Measurements from ENCODE around the gene DOCK11. TPM values are rescaled to one million over a fixed set of nuclear protein-coding genes. Genes with fewer than 3 reads are reported as not detected.

DOCK11 gene
- polyA plus RNA-seq, 3 donors: 20.8 to 39.7 (median 34.8) TPM

DNA sequence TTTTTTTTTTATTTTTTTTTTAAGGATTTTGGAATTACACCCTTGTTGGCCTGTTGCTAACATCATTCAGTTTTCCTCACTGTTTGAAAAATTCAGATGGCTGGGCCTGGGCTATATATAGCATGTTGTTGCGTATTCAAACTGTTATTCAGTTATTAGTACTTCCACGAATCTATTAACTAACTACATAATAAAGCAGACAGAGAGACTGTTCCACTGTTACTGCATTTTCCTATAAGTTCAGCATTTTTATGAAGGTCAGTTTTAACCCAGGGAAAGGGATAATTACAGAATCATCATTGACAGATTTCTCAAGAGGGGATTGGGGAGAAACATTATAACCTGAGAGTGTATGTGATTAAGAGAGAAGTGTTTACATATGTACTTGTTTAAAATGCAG is 3.1 kb downstream of the DOCK11 start:
- Histone ChIP-seq H3K27me3 (ENCODE audit: control insufficient read depth in 2 of 2, insufficient read depth in 2 of 2, low read length in 2 of 2) (no peaks in the 10 kb centered on the region), H3K9ac (ENCODE audit: insufficient read depth, low read length, poor library complexity, severe bottlenecking) (no peak overlapping the region), H3K4me3 (replicated peaks in 1 of 3; ENCODE audit: low read depth in 2 of 3, low read length in 3 of 3) (no peak overlapping the region), H3K4me2 (replicated peaks; ENCODE audit: extremely low read depth, low read length, poor library complexity, severe bottlenecking) (peak overlapping the region; percentile 75), H3K36me3 (replicated peaks in 1 of 2; ENCODE audit: control insufficient read depth in 1 of 2, insufficient read depth in 2 of 2, low read length in 2 of 2) (peaks cover 6 to 7% of the 10 kb centered on the region in 2 donors), H4K20me1 (ENCODE audit: insufficient read depth, low read length) (peaks cover 21% of the 10 kb centered on the region), H3K9me3 (replicated peaks in 1 of 2; ENCODE audit: control insufficient read depth in 1 of 2, insufficient read depth in 1 of 2, low read length in 2 of 2) (no peaks in the 10 kb centered on the region), H2AFZ (ENCODE audit: insufficient read depth, low read depth, low read length, poor library complexity, severe bottlenecking) (no peak overlapping the region), H3K27ac (ENCODE audit: low read depth in 1 of 2, low read length in 2 of 2) (peak overlapping the region in 1 of 2 donors; percentile 88), H3K79me2 (ENCODE audit: insufficient read depth, low read length) (peaks cover 72% of the 10 kb centered on the region), H3K4me1 (ENCODE audit: control insufficient read depth in 1 of 2, insufficient read depth in 2 of 2, low read length in 2 of 2) (peaks cover 51 to 61% of the 10 kb centered on the region in 2 donors)
- peaks cover 0 to 17% (median 1%) of the 10 kb centered on the region in 7 donors for H3K9me3 Mint-ChIP-seq
- no peak for TF ChIP-seq CTCF (IDR thresholded peaks at IDR 0.05)
- no CpG with 5 or more reads among the region's 2 CpGs for WGBS (ENCODE audit: insufficient coverage)
- H3K27ac Mint-ChIP-seq: peak overlapping the region in 1 of 7 donors; percentile 74
- no peak for DNase-seq
- H3K27me3 Mint-ChIP-seq (ENCODE audit: low read depth in 3 of 3): peaks cover 0 to 7% (median 0%) of the 10 kb centered on the region in 3 donors
- H3K4me1 Mint-ChIP-seq: peaks cover 49% of the 10 kb centered on the region
- intact Hi-C loops (cut with micrococcal nuclease): loop anchor here (5.0 to 10.0 kb wide), 2 partner anchors 39 to 56 kb away; no protein-coding TSS in a partner anchor
- peaks cover 6 to 10% of the 10 kb centered on the region in 2 donors for H3K36me3 Mint-ChIP-seq
- peak overlapping the region in 1 of 2 donors; percentile 11 for H3K4me3 Mint-ChIP-seq

DNA sequence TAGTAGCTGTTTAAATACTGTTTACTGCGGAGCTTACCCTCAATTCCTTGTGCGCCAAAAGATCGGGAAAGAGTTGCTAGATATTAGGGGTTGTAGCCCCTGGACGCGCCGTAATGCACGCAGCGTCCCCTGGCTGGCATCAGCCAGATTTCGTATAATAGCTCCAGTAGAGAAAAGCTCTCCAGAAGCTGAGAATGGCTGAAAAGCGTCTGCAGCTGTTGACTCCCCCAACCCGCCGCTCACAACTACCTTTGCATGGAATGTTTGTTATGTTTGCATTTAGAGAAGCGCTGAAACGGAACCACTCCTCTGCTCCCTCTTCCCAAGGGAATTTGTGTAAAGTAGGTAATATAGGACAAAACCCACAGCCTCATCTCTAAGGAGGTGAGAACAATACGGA is 3.7 kb downstream of the DOCK11 start:
- intact Hi-C loops (cut with micrococcal nuclease): loop anchor here (5.0 to 10.0 kb wide), 2 partner anchors 38 to 56 kb away; no protein-coding TSS in a partner anchor
- no peak for DNase-seq
- no peak overlapping the region for H3K4me2 ChIP-seq (replicated peaks; ENCODE audit: extremely low read depth, low read length, poor library complexity, severe bottlenecking)
- H3K4me3 ChIP-seq (replicated peaks in 1 of 3; ENCODE audit: low read depth in 2 of 3, low read length in 3 of 3): no peak overlapping the region
- peaks cover 0 to 14% (median 1%) of the 10 kb centered on the region in 7 donors for H3K9me3 Mint-ChIP-seq
- WGBS (ENCODE audit: insufficient coverage): 100% methylated on average over 2 of the region's 15 CpGs
- H4K20me1 ChIP-seq (ENCODE audit: insufficient read depth, low read length): peaks cover 26% of the 10 kb centered on the region
- peaks cover 6 to 10% of the 10 kb centered on the region in 2 donors for H3K36me3 Mint-ChIP-seq
- peaks cover 77% of the 10 kb centered on the region for H3K79me2 ChIP-seq (ENCODE audit: insufficient read depth, low read length)
- no peak overlapping the region for H3K9ac ChIP-seq (ENCODE audit: insufficient read depth, low read length, poor library complexity, severe bottlenecking)
- no peak overlapping the region for H2AFZ ChIP-seq (ENCODE audit: insufficient read depth, low read depth, low read length, poor library complexity, severe bottlenecking)
- H3K4me1 ChIP-seq (ENCODE audit: control insufficient read depth in 1 of 2, insufficient read depth in 2 of 2, low read length in 2 of 2): peaks cover 56 to 66% of the 10 kb centered on the region in 2 donors
- H3K27ac Mint-ChIP-seq: peak overlapping the region in 1 of 7 donors; percentile 23
- peaks cover 54% of the 10 kb centered on the region for H3K4me1 Mint-ChIP-seq
- H3K36me3 ChIP-seq (replicated peaks in 1 of 2; ENCODE audit: control insufficient read depth in 1 of 2, insufficient read depth in 2 of 2, low read length in 2 of 2): peaks cover 6 to 7% of the 10 kb centered on the region in 2 donors
- H3K4me3 Mint-ChIP-seq: no peak overlapping the region
- no peak for TF ChIP-seq CTCF (IDR thresholded peaks at IDR 0.05)
- H3K9me3 ChIP-seq (replicated peaks in 1 of 2; ENCODE audit: control insufficient read depth in 1 of 2, insufficient read depth in 1 of 2, low read length in 2 of 2): no peaks in the 10 kb centered on the region
- peak overlapping the region in 1 of 2 donors; percentile 45 for H3K27ac ChIP-seq (ENCODE audit: low read depth in 1 of 2, low read length in 2 of 2)
- no peaks in the 10 kb centered on the region for H3K27me3 ChIP-seq (ENCODE audit: control insufficient read depth in 2 of 2, insufficient read depth in 2 of 2, low read length in 2 of 2)
- peaks cover 0 to 7% (median 0%) of the 10 kb centered on the region in 3 donors for H3K27me3 Mint-ChIP-seq (ENCODE audit: low read depth in 3 of 3)

Data from CD14-positive monocyte (primary cell).